IPS-20b (cell line): ENCODE data around the gene LONP2.

Source experiments
- H3K27ac ChIP-seq: one replicate; pipeline ENCODE4 v1.5.1; 2013; ENCODE audit warnings: low read length
- H3K27me3 ChIP-seq: 2 replicates; pipeline ENCODE4 v1.6.1; 2013; ENCODE audit warnings: mild to moderate bottlenecking, low read length, inconsistent platforms; ENCODE audit not compliant: insufficient read depth
- H3K36me3 ChIP-seq: 2 replicates; pipeline ENCODE4 v1.6.1; 2013; ENCODE audit warnings: low read depth, mild to moderate bottlenecking, inconsistent platforms, low read length, moderate library complexity; ENCODE audit not compliant: insufficient read depth
- H3K4me1 ChIP-seq: 2 replicates; pipeline ENCODE4 v1.6.1; 2013; ENCODE audit warnings: mild to moderate bottlenecking, control low read depth, inconsistent platforms, low read length, moderate library complexity; ENCODE audit not compliant: insufficient read depth
- H3K4me3 ChIP-seq: 2 replicates; pipeline ENCODE4 v1.5.1; 2013; ENCODE audit warnings: mild to moderate bottlenecking, low read length, inconsistent platforms
- H3K9ac ChIP-seq: 2 replicates; pipeline ENCODE4 v1.6.1; 2013; ENCODE audit warnings: low read depth, mild to moderate bottlenecking, inconsistent platforms, low read length, moderate library complexity
- H3K9me3 ChIP-seq: 2 replicates; pipeline ENCODE4 v1.6.1; 2013; ENCODE audit warnings: mild to moderate bottlenecking, low read depth, low read length, inconsistent platforms; ENCODE audit not compliant: insufficient read depth

Gene LONP2

GRCh38 chr16:48323783-48324775, 80.0 kb downstream of the LONP2 start:
- no peak overlapping the region for H3K4me3 ChIP-seq
- H3K9ac ChIP-seq: no peak overlapping the region
- no peaks in the 10 kb centered on the region for H3K9me3 ChIP-seq
- no peaks in the 10 kb centered on the region for H3K4me1 ChIP-seq
- no peak overlapping the region for H3K27ac ChIP-seq
- H3K27me3 ChIP-seq: no peaks in the 10 kb centered on the region
- H3K36me3 ChIP-seq: no peaks in the 10 kb centered on the region

GRCh38 chr16:48326915-48327314, 82.8 kb downstream of the LONP2 start:
- H3K9me3 ChIP-seq: no peaks in the 10 kb centered on the region
- H3K4me1 ChIP-seq: no peaks in the 10 kb centered on the region
- no peaks in the 10 kb centered on the region for H3K27me3 ChIP-seq
- H3K36me3 ChIP-seq: no peaks in the 10 kb centered on the region
- no peak overlapping the region for H3K9ac ChIP-seq
- H3K27ac ChIP-seq: no peak overlapping the region
- no peak overlapping the region for H3K4me3 ChIP-seq

GRCh38 chr16:48329138-48329537, 85.0 kb downstream of the LONP2 start:
- Histone ChIP-seq H3K9me3 (no peaks in the 10 kb centered on the region), H3K36me3 (no peaks in the 10 kb centered on the region), H3K9ac (no peak overlapping the region), H3K4me1 (peaks cover 6% of the 10 kb centered on the region; the same call in 1 of the 2 replicates), H3K4me3 (no peak overlapping the region), H3K27ac (no peak overlapping the region), H3K27me3 (no peaks in the 10 kb centered on the region)

GRCh38 chr16:48330189-48330840, 86.2 kb downstream of the LONP2 start:
- H3K9me3 ChIP-seq: no peaks in the 10 kb centered on the region
- no peak overlapping the region for H3K9ac ChIP-seq
- no peak overlapping the region for H3K27ac ChIP-seq
- no peaks in the 10 kb centered on the region for H3K27me3 ChIP-seq
- H3K4me3 ChIP-seq: no peak overlapping the region
- H3K36me3 ChIP-seq: peaks cover 8% of the 10 kb centered on the region; the same call in 1 of the 2 replicates
- peaks cover 10% of the 10 kb centered on the region for H3K4me1 ChIP-seq

- Histone ChIP-seq H3K4me1 (peaks cover 14% of the 10 kb centered on the region), H3K27me3 (no peaks in the 10 kb centered on the region), H3K9me3 (no peaks in the 10 kb centered on the region), H3K36me3 (peaks cover 8% of the 10 kb centered on the region; the same call in 1 of the 2 replicates), H3K4me3 (no peak overlapping the region), H3K27ac (no peak overlapping the region), H3K9ac (no peak overlapping the region)
Measured at GRCh38 chr16:48330841-48331192, 86.7 kb downstream of the LONP2 start.

- Histone ChIP-seq H3K36me3 (peaks cover 8% of the 10 kb centered on the region; the same call in 1 of the 2 replicates), H3K9me3 (no peaks in the 10 kb centered on the region), H3K27me3 (no peaks in the 10 kb centered on the region), H3K9ac (no peak overlapping the region), H3K27ac (no peak overlapping the region), H3K4me1 (peaks cover 20% of the 10 kb centered on the region), H3K4me3 (no peak overlapping the region)
Measured at GRCh38 chr16:48332978-48333377, 88.9 kb downstream of the LONP2 start.

- no peak overlapping the region for H3K27ac ChIP-seq
- no peak overlapping the region for H3K4me3 ChIP-seq
- peaks cover 8% of the 10 kb centered on the region; the same call in 1 of the 2 replicates for H3K36me3 ChIP-seq
Measured at GRCh38 chr16:48334325-48334724, 90.2 kb downstream of the LONP2 start.

GRCh38 chr16:48335961-48336360, 91.9 kb downstream of the LONP2 start:
- H3K4me3 ChIP-seq: no peak overlapping the region
- H3K27me3 ChIP-seq: no peaks in the 10 kb centered on the region
- no peak overlapping the region for H3K27ac ChIP-seq
- no peaks in the 10 kb centered on the region for H3K9me3 ChIP-seq
- H3K36me3 ChIP-seq: peaks cover 8% of the 10 kb centered on the region; the same call in 1 of the 2 replicates
- peaks cover 20% of the 10 kb centered on the region for H3K4me1 ChIP-seq
- H3K9ac ChIP-seq: no peak overlapping the region

More at GRCh38 chr16:48334325-48334724, 90.2 kb downstream of the LONP2 start:
- no peaks in the 10 kb centered on the region for H3K9me3 ChIP-seq
- no peak overlapping the region for H3K9ac ChIP-seq
- H3K4me1 ChIP-seq: peaks cover 20% of the 10 kb centered on the region
- no peaks in the 10 kb centered on the region for H3K27me3 ChIP-seq

- H3K27me3 ChIP-seq: no peaks in the 10 kb centered on the region
- no peak overlapping the region for H3K9ac ChIP-seq
- H3K9me3 ChIP-seq: no peaks in the 10 kb centered on the region
- H3K4me3 ChIP-seq: no peak overlapping the region
- H3K36me3 ChIP-seq: peaks cover 2% of the 10 kb centered on the region; the same call in 1 of the 2 replicates
- peaks cover 13% of the 10 kb centered on the region for H3K4me1 ChIP-seq
- no peak overlapping the region for H3K27ac ChIP-seq
Measured at GRCh38 chr16:48340054-48340453, 96.0 kb downstream of the LONP2 start.

GRCh38 chr16:48342591-48342990, 98.5 kb downstream of the LONP2 start:
- H3K27me3 ChIP-seq: no peaks in the 10 kb centered on the region
- H3K4me3 ChIP-seq: no peak overlapping the region
- H3K9me3 ChIP-seq: no peaks in the 10 kb centered on the region
- no peaks in the 10 kb centered on the region for H3K4me1 ChIP-seq
- H3K27ac ChIP-seq: no peak overlapping the region
- H3K36me3 ChIP-seq: no peaks in the 10 kb centered on the region
- H3K9ac ChIP-seq: no peak overlapping the region

- Histone ChIP-seq H3K36me3 (peaks cover 32% of the 10 kb centered on the region), H3K27ac (no peak overlapping the region), H3K27me3 (no peaks in the 10 kb centered on the region), H3K4me3 (no peak overlapping the region), H3K4me1 (no peaks in the 10 kb centered on the region), H3K9me3 (no peaks in the 10 kb centered on the region), H3K9ac (no peak overlapping the region)
Measured at GRCh38 chr16:48347191-48347865, 103.2 kb downstream of the LONP2 start.
